Memory B cell (primary cell): Measurements from ENCODE around the gene IRS2.

Experiments used
- ATAC-seq: fragments of 150-1000 bp; cut with Tn5 transposase; 2 replicates; pipeline ENCODE4 v1.10.0; 2021; ENCODE audit warnings: low read depth, mild to moderate bottlenecking, moderate library complexity
- DNase-seq, 2 donors: peaks; one replicate each; pipeline ENCODE4 v3.0.0; 2022; ENCODE audit warnings: low spot score in 2 of 2
- H3K27ac Mint-ChIP-seq: one replicate; pipeline ENCODE4 v1.8.0; 2022; ENCODE audit warnings: mild to moderate bottlenecking, moderate library complexity, mixed read lengths
- H3K27me3 Mint-ChIP-seq: one replicate; pipeline ENCODE4 v1.8.0; 2022; ENCODE audit warnings: mixed read lengths
- H3K36me3 Mint-ChIP-seq: one replicate; pipeline ENCODE4 v1.8.0; 2022; ENCODE audit warnings: mild to moderate bottlenecking, mixed read lengths
- H3K4me1 Mint-ChIP-seq: one replicate; pipeline ENCODE4 v1.8.0; 2022; ENCODE audit warnings: mixed read lengths
- H3K4me3 Mint-ChIP-seq: one replicate; pipeline ENCODE4 v1.8.0; 2022; ENCODE audit warnings: mild to moderate bottlenecking, moderate library complexity, mixed read lengths
- H3K9me3 Mint-ChIP-seq: one replicate; pipeline ENCODE4 v1.8.0; 2022; ENCODE audit warnings: mixed read lengths

IRS2 gene

DNA sequence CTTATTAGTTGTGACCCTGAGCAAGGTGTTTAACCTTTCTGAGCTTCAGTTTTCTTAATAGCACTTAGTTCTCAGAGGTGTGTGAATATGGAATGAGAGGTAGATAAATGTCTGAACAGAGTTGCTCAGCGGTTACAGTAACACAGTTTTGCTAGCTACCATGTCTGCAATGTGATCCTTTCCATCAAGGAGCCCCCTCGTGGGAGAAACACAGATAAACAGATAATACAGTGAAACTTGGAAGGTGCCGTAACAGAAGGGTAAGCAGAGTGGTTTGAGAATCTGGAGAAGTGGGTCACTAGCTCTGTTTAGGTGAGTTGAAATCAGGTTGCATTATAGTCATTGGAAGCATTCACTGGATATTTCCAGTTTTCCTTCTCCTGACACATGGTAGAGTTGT is 38.9 kb downstream of the IRS2 start:
- Mint-ChIP-seq H3K4me1 (no peaks in the 10 kb centered on the region), H3K27ac (no peak overlapping the region), H3K27me3 (peaks cover 6% of the 10 kb centered on the region), H3K9me3 (peaks cover 4% of the 10 kb centered on the region), H3K4me3 (no peak overlapping the region), H3K36me3 (no peaks in the 10 kb centered on the region)
- DNase-seq = no peak
- no peak for ATAC-seq

DNA sequence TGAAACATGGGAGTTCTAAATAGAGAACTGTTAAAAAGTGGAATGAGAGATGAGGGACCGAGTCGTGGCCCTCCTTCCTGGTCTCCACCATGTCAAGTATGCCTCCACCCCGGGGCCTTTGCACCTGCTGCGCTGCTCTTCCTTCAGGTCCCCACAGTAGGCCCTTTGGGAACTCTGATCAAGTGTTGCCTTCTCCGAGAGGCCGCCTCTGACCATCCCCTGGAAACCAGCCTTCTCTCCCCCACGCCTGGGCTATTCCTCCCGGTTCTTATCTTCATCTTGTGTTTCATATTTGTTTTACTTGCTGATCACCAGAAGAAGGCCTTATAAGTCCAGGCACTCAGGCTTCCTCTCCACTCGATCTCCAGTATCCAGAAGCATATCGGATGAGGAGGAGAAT is 40.0 kb downstream of the IRS2 start:
- Mint-ChIP-seq H3K4me1 (no peaks in the 10 kb centered on the region), H3K4me3 (no peak overlapping the region), H3K36me3 (no peaks in the 10 kb centered on the region), H3K27me3 (peaks cover 6% of the 10 kb centered on the region), H3K27ac (no peak overlapping the region), H3K9me3 (peaks cover 4% of the 10 kb centered on the region)
- DNase-seq = no peak
- no peak for ATAC-seq

- Mint-ChIP-seq H3K36me3 (no peaks in the 10 kb centered on the region), H3K4me3 (no peak overlapping the region), H3K27ac (no peak overlapping the region), H3K9me3 (peaks cover 4% of the 10 kb centered on the region), H3K27me3 (peaks cover 9% of the 10 kb centered on the region), H3K4me1 (no peaks in the 10 kb centered on the region)
- no peak for ATAC-seq
- no peak for DNase-seq
Observed at GRCh38 chr13:109745702-109746101, 40.7 kb downstream of the IRS2 start.

GRCh38 chr13:109745060-109745459 is 41.3 kb downstream of the IRS2 start:
- H3K27ac Mint-ChIP-seq = no peak overlapping the region
- no peak overlapping the region for H3K4me3 Mint-ChIP-seq
- peaks cover 4% of the 10 kb centered on the region for H3K9me3 Mint-ChIP-seq
- no peaks in the 10 kb centered on the region for H3K4me1 Mint-ChIP-seq
- H3K36me3 Mint-ChIP-seq = no peaks in the 10 kb centered on the region
- DNase-seq = no peak
- peaks cover 11% of the 10 kb centered on the region for H3K27me3 Mint-ChIP-seq
- no peak for ATAC-seq

DNA sequence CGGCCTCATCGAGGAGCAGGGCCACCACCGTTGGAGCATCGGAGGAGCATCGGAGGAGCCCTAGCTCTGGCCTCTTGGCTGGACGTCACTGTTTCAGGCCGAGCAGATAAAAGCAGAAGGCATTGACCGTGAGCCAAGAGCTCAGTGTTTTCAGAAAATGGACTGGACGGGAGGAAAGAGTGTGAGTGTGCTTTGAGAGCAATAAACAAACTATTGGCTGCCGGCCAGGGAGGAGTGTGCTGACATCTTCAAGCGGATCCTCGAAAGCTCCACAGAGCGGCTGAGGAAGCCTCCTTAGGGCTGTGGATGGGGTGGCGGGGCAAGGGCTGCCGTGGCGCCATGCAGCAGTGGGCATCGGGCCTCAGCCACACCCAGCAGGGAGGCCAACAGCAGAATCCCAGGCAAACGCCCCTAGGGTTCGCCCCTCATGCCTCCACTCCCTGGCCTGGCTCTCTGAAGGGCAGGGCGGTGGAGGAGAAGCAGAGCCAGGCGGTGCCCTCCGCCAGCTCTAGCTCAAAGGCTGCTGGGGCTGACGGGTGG is 41.8 kb downstream of the IRS2 start:
- peaks cover 4% of the 10 kb centered on the region for H3K9me3 Mint-ChIP-seq
- no peak overlapping the region for H3K4me3 Mint-ChIP-seq
- peaks cover 11% of the 10 kb centered on the region for H3K27me3 Mint-ChIP-seq
- no peak for DNase-seq
- no peak overlapping the region for H3K27ac Mint-ChIP-seq
- no peak for ATAC-seq
- H3K4me1 Mint-ChIP-seq = no peaks in the 10 kb centered on the region
- H3K36me3 Mint-ChIP-seq = no peaks in the 10 kb centered on the region

GRCh38 chr13:109743706-109744453 is 42.5 kb downstream of the IRS2 start:
- Mint-ChIP-seq H3K27ac (no peak overlapping the region), H3K4me1 (no peaks in the 10 kb centered on the region), H3K27me3 (peaks cover 11% of the 10 kb centered on the region), H3K36me3 (no peaks in the 10 kb centered on the region), H3K9me3 (peaks cover 4% of the 10 kb centered on the region), H3K4me3 (no peak overlapping the region)
- DNase-seq (no peak), ATAC-seq (no peak)

GRCh38 chr13:109741966-109742365 is 44.4 kb downstream of the IRS2 start:
- DNase-seq (no peak), ATAC-seq (no peak)
- no peak overlapping the region for H3K4me3 Mint-ChIP-seq
- peaks cover 4% of the 10 kb centered on the region for H3K9me3 Mint-ChIP-seq
- H3K36me3 Mint-ChIP-seq = no peaks in the 10 kb centered on the region
- no peaks in the 10 kb centered on the region for H3K4me1 Mint-ChIP-seq
- H3K27ac Mint-ChIP-seq = no peak overlapping the region
- H3K27me3 Mint-ChIP-seq = peaks cover 8% of the 10 kb centered on the region

DNA sequence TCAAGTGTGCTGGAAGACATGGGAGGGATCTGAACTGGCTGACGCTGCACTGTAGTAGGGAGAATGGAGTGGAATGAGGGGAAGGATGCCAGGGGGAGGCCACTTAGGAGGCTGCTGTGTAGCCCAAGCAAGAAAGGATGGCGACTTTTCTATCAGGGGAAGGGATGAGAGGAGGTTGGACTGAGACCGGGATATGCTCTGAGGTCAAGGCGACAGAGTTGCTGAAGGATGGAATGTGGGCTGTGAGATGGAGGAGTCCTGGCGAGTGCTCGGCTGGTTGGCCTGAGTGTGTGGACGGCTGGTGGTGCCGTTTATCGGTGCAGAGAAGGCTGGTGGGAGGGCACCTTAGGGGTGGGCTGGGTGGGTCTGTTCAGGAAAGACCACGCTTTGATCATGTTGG is 45.7 kb downstream of the IRS2 start:
- H3K27me3 Mint-ChIP-seq = peaks cover 8% of the 10 kb centered on the region
- ATAC-seq = no peak
- no peak overlapping the region for H3K4me3 Mint-ChIP-seq
- DNase-seq = no peak
- no peaks in the 10 kb centered on the region for H3K4me1 Mint-ChIP-seq
- H3K36me3 Mint-ChIP-seq = no peaks in the 10 kb centered on the region
- no peak overlapping the region for H3K27ac Mint-ChIP-seq
- peaks cover 4% of the 10 kb centered on the region for H3K9me3 Mint-ChIP-seq

GRCh38 chr13:109740121-109740520 is 46.3 kb downstream of the IRS2 start:
- no peaks in the 10 kb centered on the region for H3K4me1 Mint-ChIP-seq
- no peak overlapping the region for H3K4me3 Mint-ChIP-seq
- no peak overlapping the region for H3K27ac Mint-ChIP-seq
- DNase-seq = no peak
- H3K9me3 Mint-ChIP-seq = peaks cover 4% of the 10 kb centered on the region
- H3K27me3 Mint-ChIP-seq = peaks cover 8% of the 10 kb centered on the region
- ATAC-seq = no peak
- H3K36me3 Mint-ChIP-seq = no peaks in the 10 kb centered on the region

DNA sequence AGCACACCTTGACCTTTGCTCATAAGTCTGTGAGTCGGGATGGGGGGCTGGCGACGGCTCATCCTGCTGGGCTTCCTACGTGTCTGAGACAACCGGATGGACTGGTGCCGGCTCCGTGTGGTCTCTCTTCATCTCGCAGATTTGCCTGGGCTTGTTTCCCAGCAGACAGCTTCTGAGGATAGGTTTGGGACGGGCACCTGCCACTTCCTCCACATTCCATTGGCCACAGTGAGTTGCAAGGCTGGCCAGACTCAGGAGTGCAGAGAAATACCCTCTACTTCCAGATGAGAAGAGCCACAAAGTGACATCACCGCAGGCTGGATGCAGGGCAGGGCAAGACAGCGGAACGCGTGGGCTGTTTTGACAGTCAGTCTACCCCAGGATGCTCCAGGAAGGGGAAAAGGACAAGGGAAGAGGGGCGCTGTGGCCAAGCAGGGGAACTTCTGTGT is 48.1 kb downstream of the IRS2 start:
- no peaks in the 10 kb centered on the region for H3K36me3 Mint-ChIP-seq
- ATAC-seq (no peak), DNase-seq (no peak)
- H3K4me1 Mint-ChIP-seq = no peaks in the 10 kb centered on the region
- H3K9me3 Mint-ChIP-seq = peaks cover 2% of the 10 kb centered on the region
- H3K4me3 Mint-ChIP-seq = no peak overlapping the region
- no peak overlapping the region for H3K27ac Mint-ChIP-seq
- peaks cover 7% of the 10 kb centered on the region for H3K27me3 Mint-ChIP-seq

GRCh38 chr13:109737606-109738005 is 48.8 kb downstream of the IRS2 start:
- no peak overlapping the region for H3K4me3 Mint-ChIP-seq
- H3K9me3 Mint-ChIP-seq = peaks cover 3% of the 10 kb centered on the region
- ATAC-seq = no peak
- DNase-seq = no peak
- H3K4me1 Mint-ChIP-seq = no peaks in the 10 kb centered on the region
- H3K27me3 Mint-ChIP-seq = peaks cover 10% of the 10 kb centered on the region
- H3K27ac Mint-ChIP-seq = no peak overlapping the region
- H3K36me3 Mint-ChIP-seq = no peaks in the 10 kb centered on the region

DNA sequence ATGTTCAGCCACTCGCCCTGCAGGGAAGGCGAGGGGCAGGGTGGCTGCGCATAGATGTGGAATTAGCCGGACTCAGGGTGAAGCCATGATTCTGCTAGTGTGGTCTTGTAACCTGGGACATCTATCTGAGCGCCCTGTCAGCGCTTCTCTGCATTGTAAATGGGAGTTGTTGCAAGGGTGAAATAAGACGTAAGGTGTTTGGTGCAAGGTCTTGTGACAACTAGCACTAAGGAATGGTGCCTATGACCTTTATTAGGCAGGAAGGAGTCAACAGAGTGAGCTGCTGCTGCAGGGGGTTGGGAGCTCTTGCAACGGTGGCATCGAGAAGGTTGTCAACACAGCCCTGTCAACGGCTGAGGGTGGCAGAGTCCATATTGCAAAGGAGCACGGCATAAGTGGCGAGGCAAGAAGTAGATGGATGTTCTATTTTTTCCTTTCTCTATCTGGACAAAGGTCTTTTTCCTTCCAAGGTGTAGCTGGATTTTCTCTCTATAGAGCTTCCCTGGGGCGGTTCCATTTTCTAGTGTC is 49.3 kb downstream of the IRS2 start:
- H3K4me1 Mint-ChIP-seq = no peaks in the 10 kb centered on the region
- H3K27ac Mint-ChIP-seq = no peak overlapping the region
- peaks cover 3% of the 10 kb centered on the region for H3K9me3 Mint-ChIP-seq
- DNase-seq (no peak), ATAC-seq (no peak)
- no peaks in the 10 kb centered on the region for H3K36me3 Mint-ChIP-seq
- peaks cover 10% of the 10 kb centered on the region for H3K27me3 Mint-ChIP-seq
- H3K4me3 Mint-ChIP-seq = no peak overlapping the region

DNA sequence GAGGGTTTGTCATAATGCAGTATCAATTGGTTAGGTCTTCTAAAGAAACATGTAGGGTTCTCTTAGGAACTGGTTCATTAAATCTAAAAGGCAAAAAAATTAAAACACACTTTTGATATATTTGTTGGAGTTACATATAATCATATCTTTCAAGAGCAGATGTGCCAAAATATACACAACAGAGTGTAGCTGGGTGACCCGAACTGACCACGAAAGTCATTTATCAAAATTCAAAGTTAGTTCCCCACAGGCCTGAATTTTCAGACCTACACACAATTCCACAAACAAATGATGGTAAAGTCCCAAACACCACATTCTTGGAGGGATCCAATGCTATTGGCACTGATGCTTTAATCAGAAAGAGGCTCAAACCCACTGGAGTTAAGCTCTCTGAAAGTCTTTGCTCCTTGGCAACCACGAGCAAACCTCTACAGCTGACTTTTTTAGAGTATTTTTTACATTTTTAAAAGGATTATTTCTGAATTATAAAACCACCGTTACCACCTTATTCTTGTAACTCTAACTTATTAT is 50.9 kb downstream of the IRS2 start:
- peaks cover 3% of the 10 kb centered on the region for H3K9me3 Mint-ChIP-seq
- no peak overlapping the region for H3K4me3 Mint-ChIP-seq
- DNase-seq = no peak
- no peaks in the 10 kb centered on the region for H3K36me3 Mint-ChIP-seq
- peaks cover 4% of the 10 kb centered on the region for H3K27me3 Mint-ChIP-seq
- H3K27ac Mint-ChIP-seq = no peak overlapping the region
- ATAC-seq = no peak
- H3K4me1 Mint-ChIP-seq = no peaks in the 10 kb centered on the region

DNA sequence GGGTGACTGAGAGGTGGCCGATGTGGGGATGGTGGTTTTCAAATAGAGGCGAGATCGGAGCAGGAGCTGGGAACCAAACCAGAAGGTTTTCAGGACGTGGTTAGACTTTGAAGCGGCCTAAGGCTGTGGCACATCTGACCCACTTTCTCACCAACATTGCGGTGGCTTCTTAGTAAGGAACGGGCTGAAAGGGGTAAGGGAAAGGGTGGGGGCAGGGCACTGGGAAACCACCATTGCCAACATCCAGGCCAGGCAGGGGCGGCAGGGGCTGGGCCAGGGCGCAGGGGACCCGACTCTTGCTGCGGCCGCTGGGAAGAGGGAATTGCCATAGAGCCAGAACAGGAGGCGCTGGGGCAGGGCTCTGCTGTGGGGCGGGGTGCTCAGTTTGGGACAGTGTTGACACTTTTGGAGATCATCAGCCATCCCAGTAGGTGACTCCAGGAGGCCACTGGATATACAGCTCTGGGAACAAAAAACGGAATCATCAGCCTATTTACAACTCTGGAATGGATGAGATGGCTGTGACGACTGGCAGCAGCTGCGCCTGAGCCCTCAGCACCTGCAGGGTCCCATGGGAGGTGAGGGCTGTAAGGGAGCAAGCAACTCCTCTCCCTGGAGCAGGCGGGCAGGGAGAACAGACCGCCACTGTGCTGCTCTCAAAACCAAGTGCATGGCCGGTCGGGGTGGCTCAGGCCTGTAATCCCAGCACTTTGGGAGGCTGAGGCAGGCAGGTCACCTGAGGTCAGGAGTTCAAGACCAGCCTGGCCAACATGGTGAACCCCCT is 52.2 kb downstream of the IRS2 start:
- no peak for ATAC-seq
- Mint-ChIP-seq H3K36me3 (no peaks in the 10 kb centered on the region), H3K27ac (no peak overlapping the region), H3K4me3 (no peak overlapping the region), H3K4me1 (no peaks in the 10 kb centered on the region), H3K9me3 (peaks cover 3% of the 10 kb centered on the region), H3K27me3 (peaks cover 4% of the 10 kb centered on the region)
- no peak for DNase-seq
